AML-193 (cell line): ENCODE data around the gene GDPD5.
A peak's percentile ranks its signal among the peaks of the same experiment; 100 is the strongest.

ENCODE experiments used
- DNase-seq, 2 experiments: peaks; one replicate each; lab custom pipeline; 2025; lab: John Stamatoyannopoulos, UW

The GDPD5 gene, protein sequence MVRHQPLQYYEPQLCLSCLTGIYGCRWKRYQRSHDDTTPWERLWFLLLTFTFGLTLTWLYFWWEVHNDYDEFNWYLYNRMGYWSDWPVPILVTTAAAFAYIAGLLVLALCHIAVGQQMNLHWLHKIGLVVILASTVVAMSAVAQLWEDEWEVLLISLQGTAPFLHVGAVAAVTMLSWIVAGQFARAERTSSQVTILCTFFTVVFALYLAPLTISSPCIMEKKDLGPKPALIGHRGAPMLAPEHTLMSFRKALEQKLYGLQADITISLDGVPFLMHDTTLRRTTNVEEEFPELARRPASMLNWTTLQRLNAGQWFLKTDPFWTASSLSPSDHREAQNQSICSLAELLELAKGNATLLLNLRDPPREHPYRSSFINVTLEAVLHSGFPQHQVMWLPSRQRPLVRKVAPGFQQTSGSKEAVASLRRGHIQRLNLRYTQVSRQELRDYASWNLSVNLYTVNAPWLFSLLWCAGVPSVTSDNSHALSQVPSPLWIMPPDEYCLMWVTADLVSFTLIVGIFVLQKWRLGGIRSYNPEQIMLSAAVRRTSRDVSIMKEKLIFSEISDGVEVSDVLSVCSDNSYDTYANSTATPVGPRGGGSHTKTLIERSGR

GRCh38 chr11:75525433-75526191, at the start of gene GDPD5:
Gene GDPD5 (minus strand): TSS chr11:75525941. CDS start chr11:75477735, 48,206 bp downstream.
- DNase-seq = peak; percentile 58 to 80

GRCh38 chr11:75574698-75575602, 49.2 kb upstream of the GDPD5 start:
- no peak for DNase-seq

DNA sequence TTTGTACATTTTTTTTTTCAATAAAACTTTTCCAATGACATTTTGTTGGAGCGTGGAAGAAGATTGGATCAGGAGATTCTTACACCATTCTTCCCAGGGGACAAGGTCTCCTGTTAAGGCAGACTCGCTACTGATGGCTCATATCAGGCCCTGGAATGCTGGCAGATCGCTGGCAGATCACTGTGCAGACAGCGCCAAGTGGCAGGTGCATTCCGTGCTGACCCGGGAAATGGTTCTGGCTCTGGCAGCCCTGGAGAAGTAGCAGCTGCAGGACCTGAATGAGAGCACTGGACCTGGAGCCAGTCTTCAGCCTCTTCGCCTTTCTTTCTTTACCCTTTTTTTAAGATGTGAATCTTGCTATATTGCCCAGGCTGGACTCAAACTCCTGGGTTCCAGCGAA, 47.0 kb upstream of the GDPD5 start:
- no peak for DNase-seq

DNA sequence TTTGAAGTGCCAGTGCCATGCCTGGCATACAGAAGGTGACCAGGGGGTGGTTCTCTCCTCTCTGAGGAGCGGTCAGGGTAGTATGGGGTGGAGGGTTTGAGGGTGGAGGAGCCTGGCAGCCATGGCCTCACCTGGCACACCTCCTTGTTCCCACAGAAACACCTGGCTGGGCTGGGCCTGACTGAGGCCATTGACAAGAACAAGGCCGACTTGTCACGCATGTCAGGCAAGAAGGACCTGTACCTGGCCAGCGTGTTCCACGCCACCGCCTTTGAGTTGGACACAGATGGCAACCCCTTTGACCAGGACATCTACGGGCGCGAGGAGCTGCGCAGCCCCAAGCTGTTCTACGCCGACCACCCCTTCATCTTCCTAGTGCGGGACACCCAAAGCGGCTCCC, 45.9 kb upstream of the GDPD5 start:
- no peak for DNase-seq

DNA sequence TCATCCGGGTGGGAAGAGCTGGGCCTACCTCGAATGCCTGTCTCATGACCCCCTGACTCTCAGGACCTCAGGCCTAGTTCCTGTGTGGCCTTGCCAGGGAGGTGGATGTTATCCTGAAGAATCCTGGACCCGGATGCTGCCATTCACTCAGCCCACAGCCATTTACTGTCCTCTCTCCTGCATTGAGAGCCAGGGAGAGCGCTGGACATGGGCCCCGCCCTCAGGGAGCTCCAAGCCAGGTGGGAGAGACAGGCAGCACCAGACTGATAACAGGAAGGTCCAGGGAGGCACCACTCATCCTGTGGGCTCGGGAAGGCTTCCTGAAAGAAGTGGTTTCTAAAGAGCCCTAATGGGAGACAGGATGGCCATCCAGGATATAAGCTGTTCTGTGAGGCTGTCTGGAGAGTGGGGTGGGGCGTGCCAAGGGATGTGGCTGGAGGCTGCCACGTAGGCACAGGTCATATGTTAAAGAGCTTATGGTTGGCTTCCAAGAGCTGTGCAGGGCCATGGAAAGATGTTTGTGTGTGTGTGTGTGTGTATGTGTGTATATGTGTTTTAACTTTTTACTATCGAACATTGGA, 44.9 kb upstream of the GDPD5 start:
- no peak for DNase-seq

- DNase-seq = no peak
Measured at GRCh38 chr11:75568616-75569219, 43.0 kb upstream of the GDPD5 start.

- no peak for DNase-seq
Measured at GRCh38 chr11:75567971-75568370, 42.2 kb upstream of the GDPD5 start.

DNA sequence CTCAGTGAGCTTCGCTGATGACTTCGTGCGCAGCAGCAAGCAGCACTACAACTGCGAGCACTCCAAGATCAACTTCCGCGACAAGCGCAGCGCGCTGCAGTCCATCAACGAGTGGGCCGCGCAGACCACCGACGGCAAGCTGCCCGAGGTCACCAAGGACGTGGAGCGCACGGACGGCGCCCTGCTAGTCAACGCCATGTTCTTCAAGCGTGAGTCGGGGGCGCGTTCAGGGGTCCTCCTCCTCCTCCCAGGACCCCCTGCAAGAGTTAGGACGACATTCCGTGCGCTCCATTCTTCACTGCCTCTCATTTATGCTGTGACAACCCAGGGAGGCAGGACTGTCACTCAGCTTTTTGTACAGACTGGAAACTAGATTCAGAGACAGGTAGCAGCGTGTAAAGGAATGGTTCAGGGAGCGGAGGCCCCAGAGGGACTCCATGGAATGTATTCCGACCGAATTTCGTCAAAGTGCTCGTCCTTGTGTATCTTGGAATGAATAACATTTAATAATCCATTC, 41.1 kb upstream of the GDPD5 start:
- no peak for DNase-seq

- DNase-seq = no peak
Measured at GRCh38 chr11:75565916-75566762, 40.4 kb upstream of the GDPD5 start.

- no peak for DNase-seq
Measured at GRCh38 chr11:75565221-75565814, 39.6 kb upstream of the GDPD5 start.

- no peak for DNase-seq
Measured at GRCh38 chr11:75563978-75564552, 38.3 kb upstream of the GDPD5 start.

DNA sequence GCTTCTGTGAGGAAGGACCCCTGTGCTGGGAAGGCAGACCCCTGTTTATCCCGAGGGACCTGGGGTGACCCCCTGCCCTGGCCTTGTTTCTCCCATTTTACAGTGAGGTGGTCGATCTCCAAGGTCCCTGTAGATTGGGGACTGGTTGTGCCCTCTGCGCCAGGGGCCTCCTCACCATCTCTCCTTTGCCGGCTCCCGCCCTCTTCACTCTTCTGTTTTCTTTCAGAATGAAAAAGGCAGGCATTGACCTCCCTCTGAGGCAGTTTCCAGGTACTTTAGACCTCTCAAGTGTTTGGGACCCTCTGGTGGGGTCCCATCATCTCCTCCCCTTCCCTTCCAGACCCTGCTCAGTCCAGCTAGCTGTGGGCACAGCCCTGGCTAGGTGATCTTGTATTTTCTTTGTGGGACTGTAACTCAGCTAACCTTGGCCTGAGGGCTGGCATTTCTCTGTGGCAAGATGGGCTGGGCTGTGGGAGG, 37.8 kb upstream of the GDPD5 start:
- no peak for DNase-seq

DNA sequence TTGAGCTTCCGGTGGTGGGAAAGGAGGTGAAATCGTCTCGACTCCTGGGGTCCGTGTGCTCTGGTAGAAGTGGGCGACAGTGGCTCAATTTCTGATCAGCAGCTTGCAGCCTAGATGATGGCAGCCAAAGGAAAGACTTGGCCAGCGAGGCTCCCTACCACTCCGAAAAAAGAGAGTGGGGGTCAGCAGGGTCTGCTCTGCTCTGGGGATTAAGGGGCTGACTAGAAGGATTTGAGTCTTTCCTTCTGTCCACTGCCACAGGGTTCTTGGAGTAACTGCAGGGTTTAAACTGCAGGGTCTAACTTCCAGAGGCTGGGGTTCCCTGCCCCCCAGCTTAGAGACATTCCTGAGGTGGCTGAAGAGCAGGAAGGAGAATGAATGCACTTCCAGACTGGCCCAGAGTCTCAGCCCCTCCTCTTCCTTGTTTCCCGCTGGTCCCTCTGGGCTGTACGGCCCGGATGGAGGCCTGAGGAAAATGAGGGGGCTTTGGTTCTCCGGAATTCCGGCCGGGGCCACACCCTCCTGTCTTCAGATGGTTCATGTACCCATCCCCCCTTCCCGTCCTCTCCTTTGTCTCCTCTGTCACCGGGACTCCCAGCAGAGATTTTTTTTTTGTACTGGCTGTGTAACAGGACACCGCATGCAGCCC, 37.2 kb upstream of the GDPD5 start:
- DNase-seq = no peak

- peak; percentile 20 to 33 for DNase-seq
Measured at GRCh38 chr11:75562048-75562835, 36.5 kb upstream of the GDPD5 start, which contains the start of gene SERPINH1. Gene SERPINH1 (plus strand): TSS chr11:75562253. CDS start chr11:75566350, 4,097 bp downstream.

DNA sequence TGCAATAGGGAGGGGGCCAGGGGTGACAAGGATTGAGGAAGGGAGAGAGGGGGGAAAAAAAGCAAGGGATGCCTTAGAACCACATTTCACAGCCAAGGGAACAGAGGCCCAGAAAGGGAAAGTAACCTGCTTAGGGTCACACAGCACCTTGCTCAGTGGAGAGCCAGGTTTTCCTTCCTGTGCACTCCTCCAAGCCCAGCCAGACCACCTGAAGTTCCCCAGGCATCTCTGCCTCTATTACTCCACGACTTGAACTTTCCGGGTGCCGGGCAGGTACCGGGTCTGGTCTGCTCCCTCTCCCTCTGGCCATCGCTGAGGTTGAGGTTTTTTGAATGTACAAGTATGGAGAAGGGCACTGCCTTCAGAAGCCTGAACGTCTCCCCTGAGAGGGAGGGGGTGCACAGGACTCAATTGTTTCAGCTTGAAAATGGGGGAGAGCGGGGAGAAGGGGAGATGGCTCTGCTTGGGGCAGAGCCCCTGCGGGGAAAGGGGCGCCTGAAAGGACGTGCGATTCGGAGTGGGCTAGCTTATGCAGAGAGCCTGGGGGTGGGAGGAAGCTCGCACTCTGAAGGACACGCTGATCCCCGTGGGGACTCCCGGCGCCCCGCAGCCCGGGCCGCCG, 35.8 kb upstream of the GDPD5 start:
- DNase-seq = no peak

DNA sequence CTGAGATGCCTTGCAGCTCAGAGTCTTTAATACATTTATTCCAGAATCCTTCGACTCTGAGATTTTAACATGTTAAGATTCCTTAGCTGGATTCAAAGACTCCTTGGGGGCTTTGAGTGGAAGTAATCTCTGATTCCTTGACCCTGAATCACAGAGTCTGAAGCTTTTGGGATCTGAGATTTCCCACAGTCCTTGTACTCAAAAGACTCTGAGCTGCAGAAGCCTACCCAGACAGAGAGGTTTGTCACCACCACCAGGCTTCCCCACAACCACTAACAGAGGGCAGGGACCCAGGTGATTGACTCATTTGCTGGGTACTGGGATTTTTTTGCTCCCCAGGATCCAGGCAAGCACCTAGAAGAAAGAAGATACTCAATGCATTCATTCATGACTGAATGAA, 34.9 kb upstream of the GDPD5 start:
- no peak for DNase-seq
